H1 (cell line): Measurements from ENCODE around the gene KCNJ9. TPM values are rescaled to one million over a fixed set of nuclear protein-coding genes. Genes with fewer than 3 reads are reported as not detected.

ENCODE experiments used
- CTCF ChIA-PET: fragments of 300-600 bp; sonication (Branson Sonifier 250); formaldehyde crosslinking; loops from one replicate; lab custom pipeline; 2021; ENCODE audit not compliant: partially characterized antibody; lab: Charles Lee
- POLR2A ChIA-PET: fragments of 300-600 bp; sonication (Branson Sonifier 250); formaldehyde crosslinking; loops from one replicate; lab custom pipeline; 2021; ENCODE audit warnings: inconsistent platforms; ENCODE audit not compliant: partially characterized antibody; lab: Charles Lee
- DNase-seq, 2 experiments: peaks; one replicate each; pipeline versions ENCODE4 v3.0.0 to v3.0.0-alpha.2; 2010 to 2022; ENCODE audit warnings: low spot score in 2 of 2, low read depth in 1 of 2, mixed read lengths in 1 of 2
- FAIRE-seq: peaks from 2 replicates; lab custom pipeline; 2011; peaks lifted over from hg19 to GRCh38; lab: Jason Lieb, UNC
- H2AFZ ChIP-seq: 2 replicates; pipeline ENCODE4 v1.8.1; 2012; ENCODE audit warnings: low read length, inconsistent platforms
- H2AK5ac ChIP-seq: 2 replicates; pipeline ENCODE4 v1.6.1; 2013; ENCODE audit warnings: low read depth, low read length
- H2BK120ac ChIP-seq: replicated peaks from 2 replicates; pipeline ENCODE3; 2013; ENCODE audit warnings: low read depth, low read length, inconsistent platforms
- H2BK12ac ChIP-seq: 2 replicates; pipeline ENCODE4 v1.6.1; 2013; ENCODE audit warnings: low read depth, low read length
- H2BK15ac ChIP-seq: 2 replicates; pipeline ENCODE4 v1.6.1; 2013; ENCODE audit warnings: low read length
- H2BK20ac ChIP-seq: 2 replicates; pipeline ENCODE4 v1.6.1; 2013; ENCODE audit warnings: low read length
- H2BK5ac ChIP-seq: 2 replicates; pipeline ENCODE4 v1.6.1; 2013; ENCODE audit warnings: low read depth, low read length
- H3K14ac ChIP-seq: 2 replicates; pipeline ENCODE4 v1.6.1; 2013; ENCODE audit warnings: inconsistent platforms; ENCODE audit not compliant: insufficient read length
- H3K18ac ChIP-seq: 2 replicates; pipeline ENCODE4 v1.6.1; 2013; ENCODE audit warnings: low read length; ENCODE audit errors: extremely low read depth
- H3K23ac ChIP-seq: 2 replicates; pipeline ENCODE4 v1.6.1; 2013; ENCODE audit warnings: inconsistent platforms; ENCODE audit not compliant: insufficient read length
- H3K23me2 ChIP-seq: 2 replicates; pipeline ENCODE4 v1.6.1; 2013; ENCODE audit warnings: low read depth, low read length
- H3K27ac ChIP-seq: 2 replicates; pipeline ENCODE4 v1.6.1; 2011; ENCODE audit warnings: low read depth, low read length, inconsistent platforms
- H3K27me3 ChIP-seq, 4 experiments: replicated peaks in 1 of 4; 1 replicate in 1 of 4; 2 replicates in 3 of 4; pipeline versions ENCODE4 v1.6.1 to v1.8.1; 2011 to 2013; ENCODE audit warnings: low read length in 3 of 4, mild to moderate bottlenecking in 3 of 4, inconsistent platforms in 2 of 4, mixed read lengths in 2 of 4, moderate library complexity in 1 of 4; ENCODE audit not compliant: control insufficient read depth in 3 of 4, insufficient read depth in 3 of 4; ENCODE audit errors: extremely low read depth in 1 of 4
- H3K36me3 ChIP-seq, 4 experiments: 2 replicates each; pipeline versions ENCODE4 v1.6.1 to v1.8.1; 2011 to 2013; ENCODE audit warnings: mild to moderate bottlenecking in 4 of 4, low read length in 3 of 4, moderate library complexity in 2 of 4, control low read depth in 1 of 4, inconsistent platforms in 1 of 4; ENCODE audit not compliant: insufficient read depth in 4 of 4, control insufficient read depth in 2 of 4
- H3K4ac ChIP-seq: replicated peaks from 2 replicates; pipeline ENCODE3; 2013; ENCODE audit warnings: low read length, low read depth, mixed read lengths, inconsistent platforms; ENCODE audit not compliant: insufficient read length
- H3K4me1 ChIP-seq, 4 experiments: replicated peaks in 1 of 4; 1 replicate in 1 of 4; 2 replicates in 3 of 4; pipeline versions ENCODE4 v1.6.1 to v1.8.1; 2011 to 2013; ENCODE audit warnings: low read length in 3 of 4, inconsistent platforms in 2 of 4, mixed read lengths in 1 of 4; ENCODE audit not compliant: insufficient read depth in 4 of 4, control insufficient read depth in 3 of 4
- H3K4me2 ChIP-seq, 2 experiments: 2 replicates each; pipeline versions ENCODE4 v1.6.1 to v1.8.1; 2011 to 2013; ENCODE audit warnings: low read depth in 2 of 2, low read length in 2 of 2, control low read depth in 1 of 2, inconsistent platforms in 1 of 2, mild to moderate bottlenecking in 1 of 2; ENCODE audit not compliant: insufficient read depth in 1 of 2
- H3K4me3 ChIP-seq, 4 experiments: fragments of 200-600, 300-600 bp in 1 of 4; sonication (generic), shearing (Covaris generic), sonication (Bioruptor Twin) in 1 of 4; 2 replicates each; pipeline versions ENCODE4 v1.5.1 to v1.8.1; 2011 to 2016; ENCODE audit warnings: low read length in 4 of 4, low read depth in 3 of 4, control low read depth in 2 of 4, inconsistent platforms in 2 of 4, mild to moderate bottlenecking in 2 of 4, mixed read lengths in 1 of 4, moderate library complexity in 1 of 4; ENCODE audit not compliant: insufficient read depth in 2 of 4; ENCODE audit errors: extremely low read depth in 1 of 4
- H3K56ac ChIP-seq: replicated peaks from 2 replicates; pipeline ENCODE3; 2013; ENCODE audit warnings: low read depth, mild to moderate bottlenecking, mixed read lengths, low read length, inconsistent platforms; ENCODE audit not compliant: insufficient read length
- H3K79me1 ChIP-seq: 2 replicates; pipeline ENCODE4 v1.6.1; 2013; ENCODE audit warnings: low read depth, low read length, control low read depth
- H3K79me2 ChIP-seq, 2 experiments: 2 replicates each; pipeline versions ENCODE4 v1.6.1 to v1.8.1; 2012 to 2013; ENCODE audit warnings: low read length in 2 of 2, mild to moderate bottlenecking in 2 of 2, inconsistent platforms in 1 of 2; ENCODE audit not compliant: insufficient read depth in 2 of 2, control insufficient read depth in 1 of 2
- H3K9ac ChIP-seq, 4 experiments: replicated peaks in 1 of 4; 1 replicate in 1 of 4; 2 replicates in 3 of 4; pipeline versions ENCODE4 v1.6.1 to v1.8.1; 2011 to 2013; ENCODE audit warnings: low read depth in 3 of 4, low read length in 3 of 4, control low read depth in 2 of 4, mild to moderate bottlenecking in 2 of 4, moderate library complexity in 2 of 4, inconsistent platforms in 1 of 4; ENCODE audit errors: extremely low read depth in 1 of 4
- H3K9me3 ChIP-seq, 2 experiments: 2 replicates each; pipeline versions ENCODE4 v1.6.1 to v1.8.1; 2012 to 2013; ENCODE audit warnings: mild to moderate bottlenecking in 2 of 2, moderate library complexity in 2 of 2, control low read depth in 1 of 2, inconsistent platforms in 1 of 2, low read depth in 1 of 2, low read length in 1 of 2, mixed read lengths in 1 of 2; ENCODE audit not compliant: insufficient read depth in 2 of 2
- H4K20me1 ChIP-seq, 2 experiments: replicated peaks in 1 of 2; 2 replicates each; pipeline versions ENCODE3 to v1.8.1; 2011 to 2013; ENCODE audit warnings: inconsistent platforms in 2 of 2, low read length in 2 of 2, mild to moderate bottlenecking in 1 of 2; ENCODE audit not compliant: insufficient read depth in 2 of 2, control insufficient read depth in 1 of 2
- H4K5ac ChIP-seq: 2 replicates; pipeline ENCODE4 v1.6.1; 2013; ENCODE audit warnings: low read length, low read depth, mixed read lengths, inconsistent platforms; ENCODE audit not compliant: insufficient read length
- H4K8ac ChIP-seq: 2 replicates; pipeline ENCODE4 v1.8.0; 2013; ENCODE audit warnings: mild to moderate bottlenecking, moderate library complexity, low read length, inconsistent platforms; ENCODE audit not compliant: insufficient read depth; ENCODE audit errors: extremely low read depth
- H4K91ac ChIP-seq: replicated peaks from 2 replicates; pipeline ENCODE3; 2013; ENCODE audit warnings: low read length, mixed read lengths, inconsistent platforms; ENCODE audit not compliant: insufficient read length
- MAFK ChIP-seq: IDR thresholded peaks from 2 replicates; pipeline ENCODE4 v1.6.1; 2012; ENCODE audit warnings: low read depth, mild to moderate bottlenecking, improper control_type of control experiment, low read length
- WGBS, 2 experiments: shearing (Covaris generic) in 1 of 2; methylation state at CpG; one replicate each; pipeline versions ENCODE4 v1.1.6 to v1.1.7; 2013 to 2015; ENCODE audit warnings: low lambda C conversion rate in 2 of 2, mixed read lengths in 2 of 2, inconsistent platforms in 1 of 2, low coverage in 1 of 2, missing lambda C conversion rate in 1 of 2; ENCODE audit not compliant: insufficient replicate concordance in 2 of 2, insufficient coverage in 1 of 2, insufficient read length in 1 of 2; ENCODE audit errors: extremely low coverage in 1 of 2, missing lambda C conversion rate in 1 of 2; 5-methylcytosine and 5-hydroxymethylcytosine counted together
- polyA plus RNA-seq, 7 experiments: library from polyadenylated mRNA; depleted of rRNA in 3 of 7; stranded (reverse) in 5 of 7; unstranded in 2 of 7; fragments of >200 nt in 5 of 7; fragments of 200-250 nt in 2 of 7; gene quantifications; 1 replicate in 5 of 7; 2 replicates in 1 of 7; 4 replicates in 1 of 7; pipeline versions ENCODE4 v1.2.1 to v1.2.3, GENCODE V29; 2011 to 2013; ENCODE audit warnings: missing spikeins in 2 of 7, mixed read lengths in 2 of 7
- total RNA-seq: library from RNA; stranded (reverse); fragmentation: NEBNext Ultra II Directional; extraction: Animal tissue kit (Norgen Biotek cat#: 25700); gene quantifications from 2 replicates; pipeline ENCODE4 v1.2.1, GENCODE V29; 2021
- TF ChIP-seq, protein P1 (sequence below), 3 experiments: IDR thresholded peaks; 1 replicate in 2 of 3; 2 replicates in 1 of 3; pipeline versions ENCODE4 v1.5.1 to v1.6.1; 2011; ENCODE audit warnings: low read length in 3 of 3, mild to moderate bottlenecking in 3 of 3, inconsistent platforms in 2 of 3, low read depth in 1 of 3, moderate library complexity in 1 of 3; ENCODE audit not compliant: insufficient read depth in 1 of 3; ENCODE audit errors: control extremely low read depth in 1 of 3

The KCNJ9 gene
- total and polyA plus RNA-seq, 2 of the 8 experiments (the other 6 are each of a cell fraction or from before 2014, with no cell fraction given) = 0.02 to 0.13 TPM

- peak overlapping the region; percentile 67; the same call in 1 of the 2 replicates for H2BK15ac ChIP-seq
- H2BK20ac ChIP-seq = 0 out of 2 replicates have a peak overlapping the region, but pooled peaks have one; percentile 84
- H3K36me3 ChIP-seq = no peaks in the 10 kb centered on the region; a peak in 1 of 8 replicates
- H3K14ac ChIP-seq = no peak overlapping the region
- WGBS, 2 experiments = 76% methylated on average over 8 of the region's 8 CpGs; no CpG with 5 or more reads in 1 of the 2 experiments
- H2BK5ac ChIP-seq = 0 out of 2 replicates have a peak overlapping the region, but pooled peaks have one; percentile 14
- no peak overlapping the region for H3K56ac ChIP-seq
- no peaks in the 10 kb centered on the region for H3K9me3 ChIP-seq
- no peaks in the 10 kb centered on the region for H3K79me1 ChIP-seq
- no peaks in the 10 kb centered on the region; a peak in 1 of 7 replicates for H3K27me3 ChIP-seq
- peaks cover 8% of the 10 kb centered on the region for H3K23me2 ChIP-seq
- H3K4me2 ChIP-seq = no peak overlapping the region; a peak in 1 of 4 replicates
- H4K8ac ChIP-seq = no peak overlapping the region
- FAIRE-seq (peak; percentile 24), DNase-seq (no peak)
- no peak overlapping the region for H3K23ac ChIP-seq
- POLR2A ChIA-PET = interaction anchor here (1.2 kb wide), 1 partner anchor 11 kb away, joined by 3 read pairs; no protein-coding TSS in a partner anchor
- no peak overlapping the region for H4K91ac ChIP-seq
- no peak overlapping the region; the same call in 1 of the 2 replicates for H3K18ac ChIP-seq
- H3K4me3 ChIP-seq = no peak overlapping the region
- TF ChIP-seq, protein P1, sequence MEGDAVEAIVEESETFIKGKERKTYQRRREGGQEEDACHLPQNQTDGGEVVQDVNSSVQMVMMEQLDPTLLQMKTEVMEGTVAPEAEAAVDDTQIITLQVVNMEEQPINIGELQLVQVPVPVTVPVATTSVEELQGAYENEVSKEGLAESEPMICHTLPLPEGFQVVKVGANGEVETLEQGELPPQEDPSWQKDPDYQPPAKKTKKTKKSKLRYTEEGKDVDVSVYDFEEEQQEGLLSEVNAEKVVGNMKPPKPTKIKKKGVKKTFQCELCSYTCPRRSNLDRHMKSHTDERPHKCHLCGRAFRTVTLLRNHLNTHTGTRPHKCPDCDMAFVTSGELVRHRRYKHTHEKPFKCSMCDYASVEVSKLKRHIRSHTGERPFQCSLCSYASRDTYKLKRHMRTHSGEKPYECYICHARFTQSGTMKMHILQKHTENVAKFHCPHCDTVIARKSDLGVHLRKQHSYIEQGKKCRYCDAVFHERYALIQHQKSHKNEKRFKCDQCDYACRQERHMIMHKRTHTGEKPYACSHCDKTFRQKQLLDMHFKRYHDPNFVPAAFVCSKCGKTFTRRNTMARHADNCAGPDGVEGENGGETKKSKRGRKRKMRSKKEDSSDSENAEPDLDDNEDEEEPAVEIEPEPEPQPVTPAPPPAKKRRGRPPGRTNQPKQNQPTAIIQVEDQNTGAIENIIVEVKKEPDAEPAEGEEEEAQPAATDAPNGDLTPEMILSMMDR (IDR thresholded peaks at IDR 0.05; ENCODE audit: control extremely low read depth in 1 of 3, insufficient read depth in 1 of 3, low read depth in 1 of 3, low read length in 3 of 3) = peak in 2 of 3 experiments; percentile 19 to 21; a peak in 2 of 4 replicates
- no peak for TF ChIP-seq MAFK
- H2BK12ac ChIP-seq = 0 out of 2 replicates have a peak overlapping the region, but pooled peaks have one; percentile 55
- no peak overlapping the region for H3K4ac ChIP-seq
- no peak overlapping the region for H2AFZ ChIP-seq
- H4K20me1 ChIP-seq = no peaks in the 10 kb centered on the region
- H3K4me1 ChIP-seq = peaks cover 17 to 63% (median 46%) of the 10 kb centered on the region in 4 experiments
- no peak overlapping the region for H4K5ac ChIP-seq
- peak overlapping the region; percentile 24 for H2BK120ac ChIP-seq
- H3K9ac ChIP-seq = no peak overlapping the region
- no peak overlapping the region for H3K27ac ChIP-seq
- 0 out of 2 replicates have a peak overlapping the region, but pooled peaks have one; percentile 28 for H2AK5ac ChIP-seq
- CTCF ChIA-PET = interaction anchor here (0.9 to 18.1 kb wide), 9 partner anchors 10 to 107 kb away, joined by 3 to 256 read pairs (median 6); partner anchors contain the start of gene CASQ1
- H3K79me2 ChIP-seq = peaks cover 0 to 8% of the 10 kb centered on the region in 2 experiments; a peak in 1 of 4 replicates
These were observed 32.1 kb downstream of the KCNJ9 start for GRCh38 chr1:160113407-160113806.
